Esophagus squamous epithelium (tissue), 4 donors: ENCODE measurements around the gene NLRP4.

Source experiments
- CTCF ChIP-seq, 6 experiments: fragments of 450-650 bp in 4 of 6; fragments of 200-600 bp in 2 of 6; sonication (generic) in 2 of 6; IDR thresholded peaks; one replicate each; pipeline ENCODE4 v1.5.1; 2016 to 2019; ENCODE audit warnings: antibody characterized with exemption in 6 of 6, mild to moderate bottlenecking in 4 of 6, moderate library complexity in 4 of 6
- POLR2A ChIP-seq, 4 donors: fragments of 450-650 bp; IDR thresholded peaks; one replicate each; pipeline ENCODE4 v1.6.1; 2017; ENCODE audit warnings: antibody characterized with exemption in 4 of 4, mild to moderate bottlenecking in 4 of 4, moderate library complexity in 3 of 4

GRCh38 chr19:55838906-55839305 is 2.6 kb downstream of the NLRP4 start:
- TF ChIP-seq POLR2A (IDR thresholded peaks at IDR 0.05), result no peak
- no peak for TF ChIP-seq CTCF (IDR thresholded peaks at IDR 0.05)
